AG09309 (cell line): ENCODE results near the gene GPSM1.
A peak's percentile ranks its signal among the peaks of the same experiment; 100 is the strongest.

Experiments used
- DNase-seq: peaks from one replicate; pipeline ENCODE4 v3.0.0-alpha.2; 2010; ENCODE audit warnings: low read depth
- H3K4me3 ChIP-seq: 2 replicates; pipeline ENCODE4 v1.5.1; 2011; ENCODE audit warnings: mild to moderate bottlenecking, low read depth, low read length, moderate library complexity; ENCODE audit not compliant: control insufficient read depth
- CTCF ChIP-seq: IDR thresholded peaks from 2 replicates; pipeline ENCODE4 v1.5.1; 2011; ENCODE audit warnings: mild to moderate bottlenecking, low read depth, low read length, inconsistent platforms; ENCODE audit not compliant: insufficient read depth, control insufficient read depth; ENCODE audit errors: missing control alignments

GPSM1 gene

GRCh38 chr9:136309806-136310220 lies 17.5 kb upstream of the GPSM1 start:
- no peak overlapping the region for H3K4me3 ChIP-seq
- DNase-seq: no peak
- no peak for TF ChIP-seq CTCF

- no peak overlapping the region for H3K4me3 ChIP-seq
- no peak for DNase-seq
- TF ChIP-seq CTCF: no peak
Observed at GRCh38 chr9:136310273-136311030, 16.9 kb upstream of the GPSM1 start.

- no peak overlapping the region for H3K4me3 ChIP-seq
- no peak for TF ChIP-seq CTCF
- no peak for DNase-seq
Observed at GRCh38 chr9:136311051-136312008, 16.0 kb upstream of the GPSM1 start.

- no peak for TF ChIP-seq CTCF
- H3K4me3 ChIP-seq: no peak overlapping the region
- no peak for DNase-seq
Observed at GRCh38 chr9:136312009-136312375, 15.3 kb upstream of the GPSM1 start.

DNA sequence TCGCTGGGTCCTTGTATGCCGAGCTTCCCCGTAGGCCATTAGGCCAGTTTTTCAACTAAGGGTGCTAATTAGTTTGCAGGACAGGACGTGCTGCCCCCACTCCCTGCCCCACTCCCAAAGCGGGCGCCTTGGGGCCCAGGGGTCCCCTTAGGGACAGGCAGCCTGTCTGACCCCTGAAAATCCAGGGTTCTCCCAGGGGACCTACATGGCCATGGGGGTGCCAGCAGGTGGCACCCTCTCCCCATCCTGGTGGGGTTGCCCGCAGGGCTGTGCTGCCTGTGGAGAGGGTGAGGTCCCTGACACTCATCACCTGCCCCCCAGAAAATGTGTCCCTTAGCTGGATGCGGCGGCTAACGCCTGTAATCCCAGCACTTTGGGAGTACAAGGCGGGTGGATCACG lies 14.9 kb upstream of the GPSM1 start:
- TF ChIP-seq CTCF: peak; percentile 88
- no peak for DNase-seq
- no peak overlapping the region for H3K4me3 ChIP-seq

- no peak for TF ChIP-seq CTCF
Observed at GRCh38 chr9:136313111-136314055, 14.0 kb upstream of the GPSM1 start.

More at GRCh38 chr9:136313111-136314055, 14.0 kb upstream of the GPSM1 start:
- no peak for DNase-seq
- H3K4me3 ChIP-seq: no peak overlapping the region
